HUES48 (cell line): ENCODE results near the gene HMHB1.

Experiments used
- H3K27ac ChIP-seq: one replicate; pipeline ENCODE4 v1.7.0; 2013; ENCODE audit warnings: low read depth, low read length, inconsistent platforms
- H3K27me3 ChIP-seq: 2 replicates; pipeline ENCODE4 v1.6.1; 2013; ENCODE audit warnings: mild to moderate bottlenecking, low read length; ENCODE audit not compliant: control insufficient read depth, insufficient read depth
- H3K36me3 ChIP-seq: 2 replicates; pipeline ENCODE4 v1.6.1; 2013; ENCODE audit warnings: low read length; ENCODE audit not compliant: control insufficient read depth, insufficient read depth
- H3K4me1 ChIP-seq: 2 replicates; pipeline ENCODE4 v1.6.1; 2013; ENCODE audit warnings: mild to moderate bottlenecking, low read length; ENCODE audit not compliant: control insufficient read depth, insufficient read depth
- H3K4me3 ChIP-seq: 2 replicates; pipeline ENCODE4 v1.5.1; 2013; ENCODE audit warnings: mild to moderate bottlenecking, low read depth, low read length
- H3K9ac ChIP-seq: 2 replicates; pipeline ENCODE4 v1.6.1; 2013; ENCODE audit warnings: mild to moderate bottlenecking, low read depth, low read length, moderate library complexity
- H3K9me3 ChIP-seq: 2 replicates; pipeline ENCODE4 v1.6.1; 2013; ENCODE audit warnings: low read length; ENCODE audit not compliant: control insufficient read depth, insufficient read depth

HMHB1 gene

DNA sequence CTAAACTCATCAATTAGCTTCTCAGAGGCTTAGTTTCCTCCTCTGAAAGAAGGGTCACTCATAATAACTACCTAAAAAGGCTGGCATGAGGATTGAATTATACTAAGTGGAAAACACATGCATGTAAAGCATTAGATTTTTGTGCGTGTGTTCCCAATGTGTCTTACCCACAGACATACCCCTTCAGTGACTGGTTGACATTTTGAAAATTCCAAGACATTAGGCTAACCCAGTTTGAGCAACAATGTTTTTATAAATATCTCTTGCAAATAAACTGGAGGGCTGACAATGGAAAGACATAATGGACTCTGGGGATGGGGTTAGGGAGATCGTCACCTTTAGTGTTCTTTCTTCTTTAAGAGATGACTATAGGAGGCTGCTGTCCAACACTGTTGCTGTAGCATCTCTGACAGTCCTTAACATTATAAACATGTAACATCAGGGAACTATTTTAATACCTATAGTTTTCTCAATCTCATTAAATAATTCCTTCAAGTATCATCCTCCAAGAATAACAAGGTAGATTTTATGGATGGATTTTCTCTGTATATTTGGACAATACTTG is 24.3 kb downstream of the HMHB1 start:
- Histone ChIP-seq H3K4me1 (no peaks in the 10 kb centered on the region), H3K4me3 (no peak overlapping the region), H3K9me3 (no peaks in the 10 kb centered on the region), H3K36me3 (no peaks in the 10 kb centered on the region), H3K9ac (no peak overlapping the region), H3K27ac (no peak overlapping the region), H3K27me3 (no peaks in the 10 kb centered on the region)

DNA sequence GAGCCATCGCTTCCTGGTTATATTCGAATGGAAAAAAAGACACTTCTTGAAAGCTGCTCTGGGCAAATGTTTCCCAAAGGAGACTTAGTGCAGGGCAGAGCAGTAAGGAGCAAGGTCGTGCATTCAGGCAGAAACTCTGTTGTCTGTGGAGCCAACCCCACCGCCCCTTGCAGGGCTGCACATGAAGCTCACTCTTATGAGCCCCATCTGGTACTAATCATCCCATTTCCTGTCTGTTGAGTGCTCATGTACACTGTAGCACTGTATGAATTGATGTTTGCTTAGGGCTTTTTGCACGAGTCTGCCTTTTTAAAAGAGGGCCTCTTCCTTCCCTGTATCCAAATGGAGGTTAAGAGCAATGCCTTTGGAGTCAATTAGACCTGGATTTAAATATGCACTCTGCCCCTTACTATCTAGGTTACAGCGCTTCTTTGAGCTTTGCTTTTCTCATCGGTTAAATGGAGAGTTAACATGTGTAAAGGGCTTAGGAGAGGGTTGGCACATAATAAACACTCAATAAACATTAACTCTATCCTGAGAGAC is 25.4 kb downstream of the HMHB1 start:
- Histone ChIP-seq H3K27ac (no peak overlapping the region), H3K9me3 (no peaks in the 10 kb centered on the region), H3K9ac (no peak overlapping the region), H3K36me3 (no peaks in the 10 kb centered on the region), H3K27me3 (no peaks in the 10 kb centered on the region), H3K4me1 (no peaks in the 10 kb centered on the region), H3K4me3 (no peak overlapping the region)

DNA sequence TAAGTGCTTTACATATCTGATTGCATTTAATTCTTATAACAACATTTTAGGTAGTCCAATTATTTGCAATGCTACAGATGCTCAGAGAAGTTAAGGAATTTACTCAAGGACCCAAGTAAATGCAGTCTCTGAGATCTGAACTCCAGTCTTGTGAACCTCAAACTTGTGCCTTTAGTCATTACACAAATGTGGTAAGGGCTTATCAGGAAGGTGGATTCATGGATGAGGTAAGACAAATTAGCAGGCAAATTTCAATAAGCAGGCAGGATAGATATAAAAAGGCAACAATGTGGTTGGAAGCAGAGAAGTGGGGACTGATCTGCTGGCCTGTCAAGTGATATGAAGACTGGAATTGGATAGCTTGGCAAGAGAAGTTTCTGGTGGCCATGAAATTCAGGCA is 29.5 kb downstream of the HMHB1 start:
- H3K9me3 ChIP-seq, result no peaks in the 10 kb centered on the region
- no peaks in the 10 kb centered on the region for H3K27me3 ChIP-seq
- H3K36me3 ChIP-seq, result no peaks in the 10 kb centered on the region
- H3K27ac ChIP-seq, result no peak overlapping the region
- H3K9ac ChIP-seq, result no peak overlapping the region
- H3K4me1 ChIP-seq, result no peaks in the 10 kb centered on the region
- H3K4me3 ChIP-seq, result no peak overlapping the region

DNA sequence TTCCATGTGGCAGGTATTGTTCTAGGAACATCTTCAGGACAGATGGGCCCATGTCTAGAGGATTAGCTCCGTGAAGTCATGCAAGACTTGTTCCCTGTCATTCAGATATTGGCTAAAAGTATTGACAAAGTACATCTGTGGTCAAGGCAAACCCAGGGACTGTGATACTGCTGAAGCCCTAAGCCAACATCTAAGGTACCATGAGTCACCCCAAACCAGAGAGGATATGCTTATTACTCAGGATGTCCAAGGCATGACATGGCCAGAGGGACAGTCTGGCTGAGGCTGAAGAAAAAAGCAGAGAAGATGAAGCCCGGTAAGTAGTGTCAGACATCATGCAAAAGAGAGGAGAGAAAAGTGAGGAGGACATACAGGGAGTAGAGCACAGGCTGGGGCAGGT is 31.0 kb downstream of the HMHB1 start:
- H3K4me1 ChIP-seq, result no peaks in the 10 kb centered on the region
- no peaks in the 10 kb centered on the region for H3K36me3 ChIP-seq
- H3K4me3 ChIP-seq, result no peak overlapping the region
- H3K27ac ChIP-seq, result no peak overlapping the region
- H3K9ac ChIP-seq, result no peak overlapping the region
- no peaks in the 10 kb centered on the region for H3K9me3 ChIP-seq
- H3K27me3 ChIP-seq, result no peaks in the 10 kb centered on the region

DNA sequence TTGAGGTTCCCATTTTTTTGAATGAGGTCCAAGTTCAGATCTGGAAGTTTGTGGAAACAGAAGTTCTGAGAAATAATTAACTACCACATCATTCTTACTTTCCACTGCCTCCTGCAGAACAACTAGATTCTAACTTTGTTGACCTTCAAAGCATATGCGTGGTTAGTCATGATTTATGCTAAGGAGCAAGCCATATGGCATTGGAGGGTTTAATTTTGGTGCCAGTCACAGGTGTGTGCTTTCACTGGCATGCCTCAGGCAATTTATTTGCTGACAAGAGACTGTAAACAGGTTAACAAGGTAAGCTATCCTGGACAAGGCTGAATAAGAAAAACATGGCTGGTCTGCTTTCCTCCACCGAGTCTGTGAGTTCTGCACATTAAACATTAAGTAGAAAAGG is 31.5 kb downstream of the HMHB1 start:
- Histone ChIP-seq H3K4me1 (no peaks in the 10 kb centered on the region), H3K27me3 (no peaks in the 10 kb centered on the region), H3K27ac (no peak overlapping the region), H3K9me3 (no peaks in the 10 kb centered on the region), H3K9ac (no peak overlapping the region), H3K4me3 (no peak overlapping the region), H3K36me3 (no peaks in the 10 kb centered on the region)

DNA sequence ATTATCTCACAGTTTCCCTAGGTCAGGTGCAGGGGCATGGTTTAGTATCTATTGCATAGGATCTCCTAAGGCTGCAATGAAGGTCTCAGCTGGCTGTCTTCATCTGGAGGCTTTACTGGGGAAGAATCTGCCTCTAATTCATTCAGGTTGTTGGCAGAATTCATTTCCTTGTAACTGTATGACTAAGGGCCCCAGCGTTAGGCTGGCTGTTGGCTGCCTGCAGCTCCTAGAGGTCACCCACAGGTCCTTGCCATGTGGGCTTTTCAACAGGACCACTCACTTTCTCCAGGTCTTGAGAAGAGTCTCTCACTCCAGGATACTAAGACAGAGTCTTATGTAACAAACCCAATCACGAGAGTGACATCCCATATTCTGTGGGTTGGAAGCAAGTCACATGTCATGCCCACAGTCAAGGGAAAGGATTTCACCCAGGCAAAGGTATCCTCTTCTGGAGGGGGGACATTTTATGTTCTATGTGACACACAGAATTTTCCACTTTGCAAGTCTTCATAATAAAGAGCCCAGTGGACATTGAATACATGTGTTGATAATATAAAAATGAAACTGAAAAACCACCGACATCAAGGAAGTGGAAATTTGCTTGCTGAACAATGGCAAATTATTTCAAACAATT is 38.2 kb downstream of the HMHB1 start:
- Histone ChIP-seq H3K9ac (no peak overlapping the region), H3K36me3 (no peaks in the 10 kb centered on the region), H3K27ac (no peak overlapping the region), H3K27me3 (no peaks in the 10 kb centered on the region), H3K4me3 (no peak overlapping the region), H3K4me1 (no peaks in the 10 kb centered on the region), H3K9me3 (peaks cover 8% of the 10 kb centered on the region)

DNA sequence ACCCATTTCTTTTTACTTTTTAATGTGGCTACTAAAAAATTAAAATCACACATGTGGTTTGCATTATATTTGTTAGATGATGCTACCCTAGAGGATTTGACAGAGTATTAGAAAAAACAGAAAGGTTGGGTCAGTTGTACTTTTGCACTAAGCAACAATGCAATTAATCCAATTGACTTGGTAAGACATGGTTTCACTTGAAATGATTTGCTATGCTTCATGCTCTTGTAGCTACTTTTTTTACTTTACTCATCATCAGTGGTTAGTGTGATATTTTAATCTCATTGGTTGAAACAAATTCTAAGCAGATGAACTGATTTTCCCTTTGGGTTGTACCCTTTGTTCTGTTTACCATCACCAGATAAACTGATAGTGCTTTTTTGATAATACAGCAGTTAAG is 39.4 kb downstream of the HMHB1 start:
- Histone ChIP-seq H3K36me3 (no peaks in the 10 kb centered on the region), H3K27me3 (no peaks in the 10 kb centered on the region), H3K4me1 (no peaks in the 10 kb centered on the region), H3K9me3 (peaks cover 8% of the 10 kb centered on the region), H3K4me3 (no peak overlapping the region), H3K27ac (no peak overlapping the region), H3K9ac (no peak overlapping the region)

DNA sequence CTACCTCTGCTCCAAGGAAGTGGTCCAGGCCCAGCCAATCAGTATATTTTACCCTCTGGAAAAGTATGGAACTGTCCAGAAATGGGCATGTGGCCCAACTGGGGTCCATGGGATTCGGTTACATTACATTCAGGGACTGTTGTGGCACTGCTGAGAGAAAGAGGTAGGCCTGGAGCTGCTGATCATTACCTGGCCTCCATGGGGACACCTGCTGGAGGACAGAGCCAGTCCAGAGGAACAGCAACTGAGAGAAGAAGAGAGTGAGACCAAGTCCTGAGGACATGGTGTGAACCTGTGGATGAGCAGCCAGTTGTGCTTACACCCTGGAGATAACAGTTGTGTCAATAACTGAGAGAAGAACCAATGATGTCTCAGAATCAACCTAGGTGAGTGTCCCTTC is 48.2 kb downstream of the HMHB1 start:
- H3K36me3 ChIP-seq, result no peaks in the 10 kb centered on the region
- H3K9me3 ChIP-seq, result no peaks in the 10 kb centered on the region
- H3K4me1 ChIP-seq, result no peaks in the 10 kb centered on the region; the same call in 1 of the 2 replicates
- no peak overlapping the region for H3K27ac ChIP-seq
- no peaks in the 10 kb centered on the region for H3K27me3 ChIP-seq
- H3K9ac ChIP-seq, result no peak overlapping the region
- no peak overlapping the region for H3K4me3 ChIP-seq

DNA sequence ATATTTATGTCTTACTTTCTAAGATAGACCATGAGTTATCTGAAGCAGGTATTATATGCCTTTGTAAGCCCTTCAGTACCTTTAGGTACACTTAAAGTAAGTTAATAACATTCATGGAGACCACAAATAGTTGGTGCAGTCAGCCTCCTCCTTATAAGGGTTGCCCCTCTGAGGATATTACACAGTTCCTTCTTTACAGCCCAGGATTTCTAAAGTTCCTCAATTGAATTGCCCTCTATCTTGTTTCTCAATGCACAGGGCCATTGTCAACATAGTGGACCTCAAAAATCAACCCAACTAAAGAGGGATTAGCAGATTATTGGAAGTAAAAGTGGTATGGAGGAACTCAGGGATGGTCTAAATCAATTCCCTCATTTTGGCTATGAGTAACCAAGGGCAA is 50.3 kb downstream of the HMHB1 start:
- Histone ChIP-seq H3K36me3 (no peaks in the 10 kb centered on the region), H3K4me1 (no peaks in the 10 kb centered on the region; the same call in 1 of the 2 replicates), H3K9ac (no peak overlapping the region), H3K27ac (no peak overlapping the region), H3K9me3 (no peaks in the 10 kb centered on the region), H3K27me3 (no peaks in the 10 kb centered on the region), H3K4me3 (no peak overlapping the region)

DNA sequence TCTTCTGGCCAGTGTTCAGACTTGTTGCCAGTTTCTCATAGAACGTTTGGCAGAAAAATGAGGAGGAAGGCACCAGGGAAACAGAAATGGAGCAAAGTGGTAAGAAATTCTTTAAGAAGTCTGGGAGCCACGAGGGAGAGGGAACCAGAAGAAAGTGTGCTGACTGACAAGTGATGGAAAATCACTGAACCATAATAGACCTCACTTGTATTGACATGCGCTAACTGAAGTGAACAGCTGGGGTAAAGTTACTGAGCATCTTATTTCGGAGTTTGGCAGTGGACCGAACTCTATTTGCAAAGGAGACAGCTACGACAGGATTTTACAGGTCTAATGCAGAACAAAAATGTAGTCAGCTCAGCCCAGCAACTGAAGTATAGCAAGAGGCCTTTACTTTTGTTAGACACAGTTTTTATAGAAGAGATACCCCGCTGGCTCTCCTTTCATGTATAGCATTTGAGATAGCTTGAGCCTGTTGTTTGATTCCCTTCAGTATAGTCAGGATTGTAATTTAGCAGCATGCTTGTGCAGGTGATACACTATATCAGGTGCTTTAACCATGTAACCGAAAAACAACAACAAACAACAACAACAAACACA is 53.6 kb downstream of the HMHB1 start:
- Histone ChIP-seq H3K9me3 (no peaks in the 10 kb centered on the region), H3K36me3 (no peaks in the 10 kb centered on the region), H3K27me3 (no peaks in the 10 kb centered on the region), H3K9ac (no peak overlapping the region), H3K4me3 (no peak overlapping the region), H3K27ac (no peak overlapping the region), H3K4me1 (no peaks in the 10 kb centered on the region; the same call in 1 of the 2 replicates)
